CD1c-positive myeloid dendritic cell (primary cell): Measurements from ENCODE around the gene GPD2.
"Not testable (repeated sequence)": the region's sequence is repeated elsewhere in the genome, so short reads cannot be mapped to it uniquely, and the experiment has no call there.

Source experiments
- DNase-seq: peaks from one replicate; pipeline ENCODE4 v3.0.0-alpha.2; 2016; ENCODE audit errors: extremely low spot score

Gene GPD2

DNA sequence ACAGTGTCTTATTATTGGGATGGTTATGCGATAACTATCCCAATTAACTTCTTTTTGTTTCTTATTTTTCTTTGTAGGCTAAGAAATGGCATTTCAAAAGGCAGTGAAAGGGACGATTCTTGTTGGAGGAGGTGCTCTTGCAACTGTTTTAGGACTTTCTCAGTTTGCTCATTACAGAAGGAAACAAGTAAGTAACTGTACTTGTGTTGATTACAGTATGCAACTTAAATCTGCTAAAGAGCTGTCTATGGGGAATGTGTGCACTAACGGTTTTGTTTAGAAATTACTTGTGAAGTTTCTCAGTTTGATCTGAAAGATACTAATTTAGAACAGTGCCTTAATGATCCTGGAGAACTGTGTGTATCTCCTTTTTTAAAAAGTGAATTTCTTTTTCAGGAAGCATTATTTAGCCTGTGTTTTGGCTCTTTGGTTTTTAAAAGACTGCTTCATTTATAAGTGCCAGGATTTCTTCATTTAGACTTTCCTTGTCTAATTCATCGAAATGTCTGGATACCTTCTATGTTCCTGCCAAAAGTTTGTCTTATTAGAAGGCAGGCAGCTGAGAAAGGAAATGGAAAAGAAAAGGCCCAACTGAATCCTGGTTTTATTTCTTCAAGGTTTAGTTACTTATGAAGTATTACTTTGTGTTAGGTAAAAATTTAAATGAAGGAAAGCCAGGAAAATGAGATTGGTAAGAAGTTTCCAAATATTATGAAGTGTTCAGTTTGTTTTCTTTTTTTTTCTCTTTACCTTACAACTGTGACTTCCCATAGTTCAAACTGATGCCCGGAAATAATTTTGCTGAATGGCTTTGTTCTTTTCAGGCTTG, 40.1 kb downstream of the GPD2 start:
- DNase-seq: no peak

DNA sequence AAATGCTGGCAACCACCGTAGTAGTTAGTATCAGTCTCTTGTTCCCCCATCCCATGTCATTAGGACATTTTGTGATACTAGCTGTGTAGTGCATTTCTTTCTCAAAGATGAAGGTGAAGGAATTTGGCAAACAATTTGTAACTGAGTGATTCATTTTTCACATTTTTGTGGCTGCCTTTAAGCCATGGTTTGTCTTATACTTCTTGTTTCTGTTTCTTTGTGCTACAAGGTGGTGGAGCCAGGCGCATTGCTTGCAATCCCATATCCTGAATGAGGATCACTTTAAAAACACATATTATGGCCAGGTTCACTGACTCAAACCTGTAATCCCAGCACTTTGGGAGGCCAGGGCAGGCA, 40.6 kb downstream of the GPD2 start:
- no peak for DNase-seq

DNA sequence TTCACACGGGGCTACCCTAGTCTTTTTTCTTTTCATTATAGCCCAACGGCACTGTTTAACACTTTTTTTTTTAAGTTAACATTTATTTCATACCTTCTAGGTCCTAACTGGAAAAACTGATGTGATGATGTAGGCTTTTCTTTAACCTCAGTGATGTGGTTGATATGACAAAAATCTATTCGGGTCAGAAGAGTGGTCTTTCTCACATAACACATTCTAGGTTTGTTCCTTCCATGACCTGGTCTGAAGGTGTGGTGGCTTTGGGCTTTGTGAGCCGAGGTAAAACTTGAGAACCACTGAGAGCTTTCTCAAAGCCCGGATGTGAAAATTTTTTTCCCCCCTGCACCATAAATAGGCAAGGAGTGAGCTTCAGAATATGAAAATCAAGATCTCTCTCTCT, 44.2 kb downstream of the GPD2 start:
- DNase-seq: no peak

DNA sequence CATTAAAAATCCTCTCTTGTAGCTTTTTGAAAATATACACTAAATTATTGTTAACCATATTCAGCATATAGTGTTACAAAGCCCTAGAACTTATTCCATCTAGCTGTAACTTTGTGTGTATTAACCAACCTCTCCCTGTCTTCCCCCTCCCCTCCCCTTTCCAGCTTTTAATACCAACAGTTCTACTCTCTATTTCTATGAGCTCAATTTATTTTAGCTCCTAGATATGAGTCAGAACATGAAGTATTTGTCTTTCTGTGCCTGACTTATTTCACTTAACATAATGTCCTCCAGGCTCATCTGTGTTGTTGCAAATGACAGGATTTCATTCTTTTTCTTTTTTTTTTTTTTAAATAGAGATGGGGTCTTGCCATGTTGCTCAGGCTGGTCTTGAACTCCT, 45.1 kb downstream of the GPD2 start:
- no peak for DNase-seq

DNA sequence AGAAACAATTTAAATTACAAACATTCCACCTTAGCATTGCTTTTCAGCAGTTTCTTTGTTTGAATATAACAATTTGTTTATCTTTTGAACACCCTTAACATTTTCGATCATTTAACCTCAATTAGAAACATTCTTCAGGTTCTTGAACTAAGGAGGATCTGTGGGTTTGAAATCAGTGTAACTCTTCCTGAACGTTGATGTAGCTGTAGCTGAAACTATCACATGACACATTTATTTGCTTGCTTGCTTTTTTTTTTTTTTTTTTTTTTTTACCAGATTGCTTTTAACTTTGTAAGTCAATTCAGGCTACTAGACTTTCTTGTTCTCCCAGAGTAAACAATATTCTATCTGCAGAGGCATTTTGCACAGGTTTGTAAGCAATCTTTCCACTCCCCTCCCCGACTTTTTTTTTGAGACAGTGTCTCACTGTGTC, 47.6 kb downstream of the GPD2 start:
- DNase-seq: no peak

DNA sequence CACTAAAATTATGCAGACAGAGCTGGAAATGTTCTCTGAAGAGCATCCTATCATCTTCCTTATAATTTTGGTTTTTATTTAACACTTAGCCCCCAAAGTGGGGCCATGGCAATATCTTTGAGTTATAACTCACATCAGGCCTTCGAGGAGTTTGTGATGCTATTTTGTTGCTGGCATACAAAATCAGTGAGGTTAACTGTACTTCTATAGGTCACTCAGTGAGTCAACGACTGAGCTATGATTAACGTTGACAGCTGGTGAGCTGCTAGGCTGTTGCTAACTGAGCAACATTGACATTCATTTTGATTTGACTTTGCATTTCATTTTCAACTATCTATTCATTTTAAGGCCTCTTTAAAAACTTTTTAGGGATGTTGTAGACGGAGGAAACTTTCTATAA, 50.0 kb downstream of the GPD2 start:
- DNase-seq: no peak

DNA sequence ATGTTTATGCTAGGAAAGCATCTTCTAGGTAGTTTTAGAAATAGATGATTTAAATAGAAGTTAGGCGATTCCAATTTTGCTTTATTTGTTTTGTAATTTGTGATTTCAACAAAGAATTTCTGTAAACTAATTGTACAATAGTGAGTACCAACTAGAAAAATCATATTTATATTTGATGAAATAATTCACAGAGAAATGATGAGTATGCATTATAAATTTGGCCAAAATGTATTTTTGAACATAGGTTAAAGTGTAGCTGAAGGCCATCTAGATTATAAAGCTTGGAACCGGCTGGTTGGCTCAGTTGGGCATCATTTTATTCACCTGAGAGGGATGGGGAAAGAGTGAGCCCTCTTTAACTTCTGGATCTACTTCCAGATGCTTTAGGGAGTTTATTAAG, 50.4 kb downstream of the GPD2 start:
- DNase-seq: no peak

DNA sequence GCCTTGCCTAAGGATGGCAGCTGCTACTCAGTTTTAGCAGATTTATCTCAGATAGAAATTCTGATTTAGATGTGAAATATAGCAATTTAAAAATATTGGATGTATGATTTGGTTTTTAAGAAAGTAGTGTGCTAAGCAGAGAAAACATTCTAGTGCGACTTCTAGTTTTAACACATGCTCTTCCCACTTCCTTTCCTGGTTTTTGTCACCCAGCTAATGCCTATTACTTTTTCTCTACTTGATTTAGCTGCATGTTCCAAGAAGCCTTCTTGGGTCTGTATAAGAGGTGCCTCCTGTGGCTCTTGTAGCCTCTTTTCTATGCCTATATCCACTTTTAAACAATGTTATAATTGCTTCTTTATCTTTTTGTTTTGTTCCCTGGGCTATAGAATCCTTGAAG, 53.0 kb downstream of the GPD2 start:
- DNase-seq: no peak

DNA sequence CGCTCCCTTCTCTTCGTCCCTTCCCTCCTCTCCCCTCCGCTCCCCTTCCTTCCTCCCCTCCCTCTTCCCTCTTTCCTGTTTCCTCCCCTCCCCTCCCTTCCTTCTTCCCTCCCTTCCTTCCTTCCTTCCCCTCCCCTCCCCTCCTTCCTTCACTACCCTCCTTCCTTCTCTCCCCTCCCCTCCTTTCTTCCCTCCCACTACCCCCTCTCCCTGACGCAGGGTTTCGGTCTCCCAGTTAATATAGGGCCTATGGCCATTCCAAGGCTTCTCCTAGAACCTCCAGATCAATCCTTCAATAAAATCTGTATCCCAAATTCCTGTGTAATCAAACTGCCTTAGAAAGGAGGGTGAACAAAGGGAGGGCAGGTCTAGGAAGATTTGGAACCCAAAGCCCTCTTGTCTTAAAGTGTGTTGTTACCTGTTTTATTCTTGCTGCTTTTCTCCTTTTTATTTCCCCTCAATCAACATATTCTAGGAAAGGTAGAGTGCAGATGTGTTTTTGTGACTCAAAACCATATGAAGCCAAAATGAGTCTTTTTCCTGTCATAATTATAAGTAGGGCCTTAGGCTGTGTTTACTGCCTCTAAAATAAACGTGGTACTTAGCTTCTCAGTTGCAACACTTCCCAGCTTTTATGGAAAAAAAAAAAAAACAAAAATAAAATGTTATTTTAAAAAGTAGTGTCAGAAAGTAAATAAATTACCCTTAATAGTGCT, 53.7 kb downstream of the GPD2 start:
- no peak for DNase-seq

DNA sequence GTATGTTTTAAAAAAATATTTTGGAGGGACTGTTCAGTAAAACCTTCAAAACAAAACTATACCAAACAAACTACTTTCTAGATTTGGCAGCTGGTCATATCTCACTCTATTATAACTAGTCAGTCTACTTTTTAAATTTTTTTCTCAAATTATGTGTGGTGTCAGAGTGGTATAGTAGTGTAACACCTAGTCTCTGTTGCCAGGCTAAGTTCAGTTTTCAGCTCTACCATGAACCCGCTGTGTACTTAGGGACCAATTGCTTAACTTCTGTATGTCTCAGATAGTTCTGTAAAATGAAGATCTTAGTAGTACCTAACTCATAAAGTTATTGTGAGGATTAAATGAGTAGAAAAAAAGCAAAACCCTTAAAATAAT, 54.3 kb downstream of the GPD2 start:
- no peak for DNase-seq

DNA sequence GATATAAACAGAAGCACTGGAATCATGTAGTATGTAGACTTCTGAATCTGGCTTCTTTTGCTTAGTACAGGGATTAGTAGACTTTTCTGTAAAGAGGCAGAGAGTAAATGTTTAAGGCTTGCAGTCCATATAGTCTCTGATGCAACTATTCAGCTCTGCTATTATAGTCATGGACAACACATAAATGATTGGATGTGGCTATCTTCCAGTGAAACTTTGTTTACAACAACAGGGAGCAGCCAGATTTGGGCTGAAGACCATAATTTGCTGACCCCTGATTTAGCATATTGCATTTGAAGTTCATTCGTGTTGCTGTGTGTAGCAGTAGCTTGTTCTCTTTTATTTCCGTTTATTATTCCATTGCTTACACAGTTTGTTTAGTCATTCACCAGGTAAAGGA, 55.0 kb downstream of the GPD2 start:
- no peak for DNase-seq

DNA sequence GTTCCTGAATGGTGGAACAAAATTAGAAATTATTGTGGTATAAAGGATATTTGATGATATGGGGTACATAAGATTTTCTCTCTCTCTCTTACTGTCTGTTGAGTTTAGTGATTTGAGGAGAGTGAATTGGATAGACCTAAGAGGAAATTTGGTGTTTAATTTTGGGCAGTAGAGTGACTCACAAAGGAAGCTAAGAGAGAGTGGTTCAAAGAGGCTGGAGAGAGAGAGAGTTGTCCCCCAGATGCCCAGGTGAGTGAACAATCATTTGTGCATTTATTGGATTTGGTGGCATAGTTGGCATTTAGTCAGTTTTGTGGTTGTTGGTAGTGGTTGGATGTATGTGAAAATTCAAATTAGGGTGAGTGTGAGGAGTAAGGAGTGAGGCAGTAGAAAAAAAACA, 56.8 kb downstream of the GPD2 start:
- no peak for DNase-seq

DNA sequence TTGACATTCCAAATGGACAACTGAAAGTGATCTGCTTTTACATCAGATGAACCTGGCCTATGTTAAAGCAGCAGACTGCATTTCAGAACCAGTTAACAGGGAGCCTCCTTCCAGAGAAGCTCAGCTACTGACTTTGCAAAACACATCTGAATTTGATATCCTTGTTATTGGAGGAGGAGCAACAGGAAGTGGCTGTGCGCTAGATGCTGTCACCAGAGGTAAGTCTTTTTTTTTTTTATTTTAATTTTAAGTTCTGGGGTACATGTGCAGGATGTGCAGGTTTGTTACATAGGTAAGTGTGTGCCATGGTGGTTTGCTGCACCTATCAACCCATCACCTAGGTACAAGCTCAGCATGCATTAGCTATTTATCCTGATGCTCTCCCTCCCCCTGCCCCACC, 59.8 kb downstream of the GPD2 start:
- DNase-seq: not testable (repeated sequence)

DNA sequence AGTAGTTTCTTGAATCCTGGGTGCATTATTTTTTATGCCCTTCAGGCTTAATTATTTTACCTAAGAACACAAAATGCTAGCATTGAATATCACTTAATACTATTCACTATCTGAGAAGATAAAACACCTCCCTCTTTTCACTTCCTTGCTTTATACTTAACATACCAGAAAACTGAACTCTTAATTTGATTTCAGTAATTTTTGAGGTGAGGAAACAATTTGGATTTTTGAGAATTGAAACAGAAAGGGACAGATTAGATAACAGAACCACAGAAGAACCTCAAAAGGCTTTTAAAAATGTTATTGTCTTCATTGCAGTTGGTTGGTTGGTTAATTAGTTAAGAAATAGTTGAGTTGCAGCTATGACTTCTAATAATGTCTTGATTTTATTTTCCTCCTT, 69.5 kb downstream of the GPD2 start:
- no peak for DNase-seq

DNA sequence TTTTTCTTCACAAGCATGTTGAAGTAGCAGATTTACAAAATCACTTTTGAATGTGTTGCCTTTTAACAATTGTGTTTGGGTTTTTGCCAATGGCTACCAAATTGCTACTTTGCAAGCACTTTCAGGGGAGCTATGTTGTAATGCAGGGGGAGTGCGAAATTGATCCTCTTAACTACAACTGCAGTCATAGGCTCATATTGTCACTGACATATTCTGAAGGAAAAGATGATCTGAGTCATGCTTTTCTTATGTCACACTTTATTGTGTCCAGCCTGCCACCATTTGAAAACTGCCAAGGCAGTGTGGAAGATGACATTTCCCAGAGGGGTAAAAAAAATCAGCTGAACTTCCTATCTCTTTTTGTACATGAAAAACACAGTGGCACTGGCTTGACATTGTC, 74.9 kb downstream of the GPD2 start:
- no peak for DNase-seq

DNA sequence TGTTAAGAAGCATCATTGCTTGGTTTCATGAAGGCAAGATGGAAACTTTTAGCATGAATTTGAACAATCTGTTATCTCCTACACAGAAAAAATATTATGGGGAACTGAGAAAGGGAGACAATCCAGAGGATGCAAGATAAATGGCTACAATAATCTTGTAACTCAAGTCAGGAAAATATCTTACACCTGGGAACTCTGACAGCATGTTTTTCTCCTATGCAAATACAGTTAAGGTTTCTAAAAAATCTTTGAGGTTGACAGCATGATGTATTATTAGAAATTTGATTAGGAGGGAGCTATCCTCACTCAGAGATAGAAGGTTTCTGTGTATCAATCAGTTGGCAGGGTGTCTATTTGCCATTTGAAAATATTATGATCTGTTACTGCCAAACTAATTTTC, 75.6 kb downstream of the GPD2 start:
- DNase-seq: no peak

DNA sequence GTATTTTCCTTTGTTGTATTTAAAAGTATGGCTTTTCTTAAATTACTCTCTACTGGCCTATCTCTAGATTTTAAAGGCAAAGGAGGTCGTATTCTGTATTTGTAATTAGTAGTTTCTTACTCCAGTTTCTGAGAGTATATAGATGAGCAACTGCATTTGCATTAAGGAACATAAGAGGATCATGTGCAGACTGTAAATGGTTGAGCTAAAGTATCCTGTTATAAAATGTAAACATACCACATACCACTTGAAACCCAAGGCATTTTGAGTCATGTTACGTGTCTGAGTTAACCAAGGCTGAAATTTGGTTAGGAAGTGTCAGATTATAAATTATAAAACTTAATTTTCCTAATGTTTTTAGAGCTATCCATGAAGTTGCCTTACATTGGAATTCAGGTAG, 76.3 kb downstream of the GPD2 start:
- DNase-seq: no peak

DNA sequence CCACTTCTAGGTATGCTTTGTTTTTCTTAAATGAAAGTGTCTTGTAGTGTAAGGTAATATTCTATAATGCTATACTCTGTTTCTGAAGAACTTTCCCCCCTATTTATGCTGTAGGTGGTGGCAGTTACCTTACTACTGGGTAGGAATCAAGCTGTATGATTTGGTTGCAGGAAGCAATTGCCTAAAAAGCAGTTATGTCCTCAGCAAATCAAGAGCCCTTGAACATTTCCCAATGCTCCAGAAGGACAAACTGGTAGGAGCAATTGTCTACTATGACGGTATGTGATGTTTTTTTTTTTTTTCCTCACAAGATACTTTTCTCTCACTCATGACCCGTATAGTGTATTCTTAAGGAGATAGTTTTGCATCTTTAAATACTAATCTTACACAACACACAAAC, 77.0 kb downstream of the GPD2 start:
- DNase-seq: no peak

DNA sequence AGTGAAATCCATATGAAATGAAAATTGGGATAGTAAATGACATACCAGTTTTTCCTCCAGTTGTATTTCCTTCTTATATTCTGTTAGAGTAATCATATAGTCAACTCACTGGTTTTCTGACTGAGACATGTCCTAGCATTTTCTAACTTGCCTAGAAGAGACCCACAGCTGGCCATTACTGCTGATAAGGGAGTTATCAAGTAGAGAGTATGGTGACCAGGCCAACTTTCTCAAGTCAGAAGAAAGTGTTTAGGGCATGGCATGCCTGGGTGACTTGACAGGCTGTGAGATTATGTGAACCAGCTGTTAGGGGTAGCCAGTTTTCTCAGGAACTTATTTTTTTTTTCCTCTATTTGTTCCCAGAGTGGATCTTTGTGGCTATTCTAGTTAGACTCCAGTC, 81.2 kb downstream of the GPD2 start:
- DNase-seq: no peak

DNA sequence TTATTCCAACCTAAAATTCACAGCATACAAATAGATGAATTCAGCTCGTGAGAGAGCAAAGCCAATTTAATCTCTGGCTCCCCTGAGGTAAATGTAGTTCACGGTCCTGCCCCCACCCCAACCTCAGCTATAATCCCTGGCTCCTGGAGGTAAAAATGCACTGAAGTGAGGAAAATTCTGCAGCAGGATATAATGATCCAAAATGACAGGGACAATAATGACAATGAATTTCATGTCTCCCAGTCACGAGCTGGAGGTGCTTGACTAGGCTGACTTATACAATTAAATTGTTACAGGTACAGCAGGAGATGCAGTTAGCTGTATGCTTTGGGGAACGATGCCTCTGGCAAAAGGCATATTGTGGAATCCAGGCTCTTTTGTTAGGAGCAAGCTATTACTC, 82.0 kb downstream of the GPD2 start:
- no peak for DNase-seq

DNA sequence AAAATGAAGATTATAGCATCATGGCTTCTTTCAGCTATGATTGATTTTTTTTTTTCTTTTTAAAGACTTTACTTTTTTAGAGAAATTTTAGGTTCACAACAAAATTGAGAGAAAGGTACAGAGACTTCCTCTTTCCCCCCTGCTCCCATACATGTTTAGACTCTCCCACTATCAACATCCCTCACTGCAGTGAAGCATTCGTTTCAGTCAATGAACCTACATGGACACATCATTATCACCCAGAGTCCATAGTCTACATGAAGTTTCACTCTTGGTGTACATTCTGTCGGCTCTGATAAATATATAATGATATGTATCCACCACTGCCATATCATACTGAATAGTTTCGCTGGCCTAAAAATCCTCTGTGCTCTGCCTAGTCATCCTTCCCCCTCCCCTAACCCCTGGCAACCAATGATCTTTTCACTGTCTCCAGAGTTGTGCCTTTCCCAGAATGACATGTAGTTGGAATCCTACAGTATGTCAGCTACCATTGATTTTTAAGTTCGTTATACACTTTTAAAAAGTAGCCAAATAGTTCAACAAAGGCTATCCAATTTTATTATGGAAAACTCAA, 86.8 kb downstream of the GPD2 start:
- no peak for DNase-seq

DNA sequence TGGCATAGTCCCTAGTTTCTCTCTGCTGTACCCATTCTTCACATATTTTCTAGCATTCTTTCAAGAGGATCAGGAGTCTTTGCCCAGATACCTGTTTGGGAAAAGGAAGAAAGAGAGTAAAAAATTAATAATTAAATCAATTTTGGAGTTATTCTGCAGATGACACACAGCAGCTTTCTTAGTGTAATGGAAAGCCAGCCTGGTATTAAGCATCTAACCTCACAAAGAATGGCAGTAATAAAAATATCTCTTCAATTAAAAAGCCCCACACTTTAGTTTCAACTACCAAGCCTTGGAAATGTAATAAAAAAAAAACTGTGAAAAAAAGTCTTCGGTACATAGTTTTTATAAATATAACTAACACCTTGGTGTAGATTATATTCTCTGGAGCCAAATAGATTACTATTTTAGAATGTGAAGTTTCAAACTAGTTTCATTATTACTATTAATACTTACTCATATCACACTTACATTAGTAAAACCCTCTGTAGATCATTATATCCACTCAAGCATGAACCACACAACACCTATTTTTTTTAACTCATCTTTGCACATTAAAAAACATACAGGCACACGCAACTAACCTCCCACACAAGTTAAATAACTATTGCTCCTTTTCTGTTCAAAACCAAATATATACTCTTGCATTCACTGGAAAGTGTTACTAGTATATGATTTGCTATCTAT, 90.9 kb downstream of the GPD2 start:
- no peak for DNase-seq

DNA sequence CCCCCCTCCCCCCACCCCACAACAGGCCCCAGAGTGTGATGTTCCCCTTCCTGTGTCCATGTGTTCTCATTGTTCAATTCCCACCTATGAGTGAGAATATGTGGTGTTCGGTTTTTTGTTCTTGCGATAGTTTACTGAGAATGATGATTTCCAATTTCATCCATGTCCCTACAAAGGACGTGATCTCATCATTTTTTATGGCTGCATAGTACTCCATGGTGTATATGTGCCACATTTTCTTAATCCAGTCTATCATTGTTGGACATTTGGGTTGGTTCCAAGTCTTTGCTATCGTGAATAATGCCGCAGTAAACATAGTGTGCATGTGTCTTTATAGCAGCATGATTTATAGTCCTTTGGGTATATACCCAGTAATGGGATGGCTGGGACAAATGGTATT, 92.4 kb downstream of the GPD2 start:
- not testable (repeated sequence) for DNase-seq
